Caco-2 (cell line): Measurements from ENCODE around the gene MED17. TPM values are rescaled to one million over a fixed set of nuclear protein-coding genes. Genes with fewer than 3 reads are reported as not detected.

Experiments used
- BruUV-seq: library from RNA; stranded (reverse); fragments of 400-500 nt; replicated peaks from 2 replicates; lab custom pipeline; 2021; lab: Mats Ljungman, UMichigan
- CTCF ChIA-PET: fragments of 300-600 bp; sonication (Branson Sonifier 250); formaldehyde crosslinking; loops from one replicate; lab custom pipeline; 2022; ENCODE audit warnings: antibody characterized with exemption; lab: Charles Lee
- POLR2A ChIA-PET: fragments of 300-600 bp; sonication (Branson Sonifier 250); formaldehyde crosslinking; loops from one replicate; lab custom pipeline; 2022; ENCODE audit warnings: antibody characterized with exemption; lab: Charles Lee
- DNase-seq, 2 experiments: peaks; one replicate each; pipeline versions ENCODE4 v3.0.0 to v3.0.0-alpha.2; 2020 to 2022
- H3K27me3 ChIP-seq: replicated peaks from 2 replicates; pipeline ENCODE4 v1.6.0; 2011; ENCODE audit warnings: low read length; ENCODE audit not compliant: control insufficient read depth, insufficient read depth
- H3K36me3 ChIP-seq: 2 replicates; pipeline ENCODE4 v1.5.1; 2011; ENCODE audit warnings: low read length; ENCODE audit not compliant: control insufficient read depth, insufficient read depth
- H3K4me1 ChIP-seq: fragments of 250-450 bp; sonication (Bioruptor Pico); 2 replicates; pipeline ENCODE4 v1.5.1; 2020; ENCODE audit warnings: mild to moderate bottlenecking
- H3K4me3 ChIP-seq: 2 replicates; pipeline ENCODE4 v1.5.1; 2011; ENCODE audit warnings: low read depth, mild to moderate bottlenecking, control low read depth, low read length
- H3K9me3 ChIP-seq: fragments of 250-450 bp; sonication (Bioruptor Pico); 2 replicates; pipeline ENCODE4 v1.5.1; 2020; ENCODE audit warnings: mild to moderate bottlenecking, moderate library complexity
- H3K27ac Mint-ChIP-seq: one replicate; pipeline ENCODE4 v1.8.0; 2022; ENCODE audit warnings: mixed read lengths; ENCODE audit not compliant: unreplicated experiment
- H3K27me3 Mint-ChIP-seq: one replicate; pipeline ENCODE4 v1.8.0; 2022; ENCODE audit warnings: mixed read lengths; ENCODE audit not compliant: insufficient read depth, unreplicated experiment
- H3K36me3 Mint-ChIP-seq: one replicate; pipeline ENCODE4 v1.8.0; 2022; ENCODE audit warnings: mild to moderate bottlenecking, mixed read lengths; ENCODE audit not compliant: insufficient read depth, unreplicated experiment
- H3K4me1 Mint-ChIP-seq: one replicate; pipeline ENCODE4 v1.8.0; 2022; ENCODE audit warnings: low read depth, mixed read lengths; ENCODE audit not compliant: unreplicated experiment
- H3K4me3 Mint-ChIP-seq: one replicate; pipeline ENCODE4 v1.8.0; 2022; ENCODE audit warnings: mild to moderate bottlenecking, moderate library complexity, mixed read lengths; ENCODE audit not compliant: unreplicated experiment
- H3K9me3 Mint-ChIP-seq: one replicate; pipeline ENCODE4 v1.8.0; 2022; ENCODE audit warnings: mixed read lengths; ENCODE audit not compliant: unreplicated experiment
- CTCF ChIP-seq, 2 experiments: fragments of 200-600 bp in 1 of 2; IDR thresholded peaks; 1 replicate in 1 of 2; 2 replicates in 1 of 2; pipeline versions ENCODE4 v1.5.1 to v1.8.0; 2011 to 2022; ENCODE audit warnings: antibody characterized with exemption in 1 of 2, control low read depth in 1 of 2, inconsistent platforms in 1 of 2, low read depth in 1 of 2, low read length in 1 of 2, mild to moderate bottlenecking in 1 of 2, moderate library complexity in 1 of 2; ENCODE audit not compliant: insufficient read depth in 1 of 2, severe bottlenecking in 1 of 2, unreplicated experiment in 1 of 2
- intact Hi-C: fragments of 100-400 bp; cut with micrococcal nuclease; formaldehyde crosslinking; loops from one replicate; pipeline ENCODE4 v1.10.0; 2022; ENCODE audit not compliant: unreplicated experiment
- total RNA-seq: library from RNA; stranded (reverse); gene quantifications from 2 replicates; pipeline ENCODE4 v1.2.3, GENCODE V29; 2022

The MED17 gene
- total RNA-seq, 1 experiment from 2014 or later: 54.0 TPM

- Mint-ChIP-seq H3K4me3 (peak within 1 kb of the TSS; percentile 70), H3K9me3 (no peaks in the 10 kb centered on the region), H3K27ac (peak within 1 kb of the TSS; percentile 24), H3K36me3 (no peaks in the 10 kb centered on the region), H3K27me3 (no peaks in the 10 kb centered on the region), H3K4me1 (no peaks in the 10 kb centered on the region)
- DNase-seq: no peak
- ChIA-PET CTCF (interaction anchor here (0.5 to 1.2 kb wide), 4 partner anchors 13 to 109 kb away, joined by 3 to 4 read pairs (median 4); partner anchors contain the start of genes C11orf54 and MED17), POLR2A (interaction anchor here (1.5 kb wide), 1 partner anchor 67 kb away, joined by 8 read pairs; the partner anchor contains the start of gene MED17)
- Histone ChIP-seq H3K27me3 (no peaks in the 10 kb centered on the region), H3K4me3 (peak within 1 kb of the TSS; percentile 45), H3K36me3 (no peaks in the 10 kb centered on the region), H3K9me3 (no peaks in the 10 kb centered on the region), H3K4me1 (peaks cover 6% of the 10 kb centered on the region)
- intact Hi-C loops: loop anchor here (2.0 kb wide), 2 partner anchors 38 to 66 kb away; partner anchors contain the start of gene MED17
- no TSS peak for BruUV-seq
- TF ChIP-seq CTCF (IDR thresholded peaks at IDR 0.05; ENCODE audit: insufficient read depth in 1 of 2, low read depth in 1 of 2, low read length in 1 of 2, severe bottlenecking in 1 of 2, unreplicated experiment in 1 of 2): no peak
These were observed 66.5 kb downstream of the MED17 start, which contains the start of gene VSTM5 for GRCh38 chr11:93850594-93851018. Gene VSTM5 (minus strand): TSS chr11:93850618. CDS start chr11:93850502, 116 bp downstream.

GRCh38 chr11:93852242-93852641, 68.2 kb downstream of the MED17 start:
- POLR2A ChIA-PET: no interaction called here

GRCh38 chr11:93857413-93858120, 73.5 kb downstream of the MED17 start:
- intact Hi-C loops: no loop called here
- no peaks in the 10 kb centered on the region for H3K9me3 ChIP-seq
- DNase-seq: no peak
- no TSS peak for BruUV-seq
- Mint-ChIP-seq H3K27ac (no peak overlapping the region), H3K4me3 (no peak overlapping the region), H3K9me3 (no peaks in the 10 kb centered on the region), H3K4me1 (no peaks in the 10 kb centered on the region), H3K36me3 (no peaks in the 10 kb centered on the region), H3K27me3 (no peaks in the 10 kb centered on the region)
- H3K27me3 ChIP-seq: no peaks in the 10 kb centered on the region
- no peaks in the 10 kb centered on the region for H3K4me1 ChIP-seq
- ChIA-PET POLR2A (no interaction called here), CTCF (no interaction called here)
- no peak overlapping the region for H3K4me3 ChIP-seq
- no peak for TF ChIP-seq CTCF (IDR thresholded peaks at IDR 0.05; ENCODE audit: insufficient read depth in 1 of 2, low read depth in 1 of 2, low read length in 1 of 2, severe bottlenecking in 1 of 2, unreplicated experiment in 1 of 2)
- no peaks in the 10 kb centered on the region for H3K36me3 ChIP-seq

More at GRCh38 chr11:93852242-93852641, 68.2 kb downstream of the MED17 start:
- Histone ChIP-seq H3K4me3 (no peak overlapping the region), H3K4me1 (peaks cover 6% of the 10 kb centered on the region), H3K9me3 (no peaks in the 10 kb centered on the region), H3K36me3 (no peaks in the 10 kb centered on the region), H3K27me3 (no peaks in the 10 kb centered on the region)
- H3K9me3 Mint-ChIP-seq: no peaks in the 10 kb centered on the region
- CTCF ChIA-PET: no interaction called here
- no peak for TF ChIP-seq CTCF (IDR thresholded peaks at IDR 0.05; ENCODE audit: insufficient read depth in 1 of 2, low read depth in 1 of 2, low read length in 1 of 2, severe bottlenecking in 1 of 2, unreplicated experiment in 1 of 2)
- no peaks in the 10 kb centered on the region for H3K4me1 Mint-ChIP-seq
- no peaks in the 10 kb centered on the region for H3K27me3 Mint-ChIP-seq
- no peak overlapping the region for H3K27ac Mint-ChIP-seq
- H3K36me3 Mint-ChIP-seq: no peaks in the 10 kb centered on the region
- intact Hi-C loops: no loop called here
- no TSS peak for BruUV-seq
- no peak overlapping the region for H3K4me3 Mint-ChIP-seq
- no peak for DNase-seq
